LNCaP clone FGC (cell line): ENCODE measurements around the gene MTFR1L.

Experiments
- DNase-seq: peaks from one replicate; pipeline ENCODE4 v3.0.0-alpha.2; 2011; ENCODE audit warnings: low read depth
- H3K4me3 ChIP-seq: 2 replicates; pipeline ENCODE4 v1.5.1; 2011; ENCODE audit warnings: mild to moderate bottlenecking, low read depth, low read length, control low read depth
- CTCF ChIP-seq: IDR thresholded peaks from 2 replicates; pipeline ENCODE4 v1.5.1; 2012; ENCODE audit warnings: mild to moderate bottlenecking; ENCODE audit not compliant: control insufficient read depth, insufficient read depth; ENCODE audit errors: extremely low read depth

Gene MTFR1L

GRCh38 chr1:25803368-25803767 lies 16.4 kb upstream of the MTFR1L start:
- no peak overlapping the region for H3K4me3 ChIP-seq
- no peak for DNase-seq
- no peak for TF ChIP-seq CTCF

DNA sequence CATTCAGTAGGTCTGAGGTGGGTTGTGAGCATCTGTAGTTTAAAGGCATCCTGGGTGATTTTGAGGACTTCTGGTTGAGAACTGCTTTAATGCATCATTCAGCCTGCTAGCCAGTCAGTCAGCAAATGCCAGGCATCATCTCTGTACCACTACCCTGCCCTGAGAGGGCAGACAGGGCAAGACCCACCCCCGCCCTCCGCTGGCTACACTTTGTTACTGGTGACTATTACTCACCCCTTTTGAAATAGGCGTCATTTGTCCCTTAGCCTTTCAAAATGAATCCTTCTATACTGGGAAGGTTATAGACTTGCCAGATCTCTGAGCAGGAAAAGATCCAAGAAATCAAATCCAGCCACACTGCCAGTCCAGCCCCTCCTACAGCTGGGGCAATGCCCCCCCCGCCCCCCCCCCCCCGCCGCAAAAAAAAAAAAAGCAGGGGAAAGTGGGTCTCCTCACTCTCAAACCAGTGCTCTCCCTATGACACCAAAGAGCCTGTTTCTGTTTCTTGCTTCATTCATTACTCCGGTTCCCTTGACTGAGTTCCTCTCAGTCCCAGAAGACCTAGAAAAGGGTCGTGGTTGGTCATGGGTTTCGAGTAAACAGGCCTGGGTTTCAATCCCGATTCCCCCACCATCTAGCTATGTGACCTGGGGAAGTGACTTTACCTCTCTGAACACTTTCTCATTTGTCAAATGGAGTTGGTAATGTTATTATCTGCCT lies 15.3 kb upstream of the MTFR1L start:
- DNase-seq = no peak
- no peak overlapping the region for H3K4me3 ChIP-seq

GRCh38 chr1:25804964-25805862 lies 14.5 kb upstream of the MTFR1L start:
- H3K4me3 ChIP-seq = no peak overlapping the region
- no peak for DNase-seq
- TF ChIP-seq CTCF = no peak

More for the DNA sequence above, 15.3 kb upstream of the MTFR1L start:
- TF ChIP-seq CTCF = no peak

- TF ChIP-seq CTCF = no peak
- DNase-seq = no peak
Observed at GRCh38 chr1:25805863-25806225, 13.9 kb upstream of the MTFR1L start.

DNA sequence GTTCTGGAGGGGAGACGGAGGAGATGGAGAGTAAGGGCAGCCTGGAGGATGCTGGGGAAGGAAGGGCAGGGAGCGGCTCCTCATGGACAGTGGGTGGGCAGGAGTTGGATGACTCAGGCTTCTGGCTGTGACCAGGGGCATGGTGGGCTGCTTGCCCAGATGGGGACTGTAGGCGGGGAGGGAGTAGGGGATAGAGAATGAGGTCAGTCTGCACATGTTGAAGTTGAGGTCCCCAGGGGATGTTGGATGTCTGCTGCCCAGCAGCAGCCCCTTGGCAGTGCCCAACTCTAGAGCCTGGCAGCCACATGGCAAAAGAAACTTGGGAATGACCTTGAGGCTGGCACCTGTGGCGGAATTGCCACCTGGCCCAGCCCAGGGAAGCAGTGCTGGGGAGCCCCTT lies 13.3 kb upstream of the MTFR1L start:
- no peak for DNase-seq
- no peak for TF ChIP-seq CTCF
- H3K4me3 ChIP-seq = no peak overlapping the region

More at GRCh38 chr1:25805863-25806225, 13.9 kb upstream of the MTFR1L start:
- no peak overlapping the region for H3K4me3 ChIP-seq

DNA sequence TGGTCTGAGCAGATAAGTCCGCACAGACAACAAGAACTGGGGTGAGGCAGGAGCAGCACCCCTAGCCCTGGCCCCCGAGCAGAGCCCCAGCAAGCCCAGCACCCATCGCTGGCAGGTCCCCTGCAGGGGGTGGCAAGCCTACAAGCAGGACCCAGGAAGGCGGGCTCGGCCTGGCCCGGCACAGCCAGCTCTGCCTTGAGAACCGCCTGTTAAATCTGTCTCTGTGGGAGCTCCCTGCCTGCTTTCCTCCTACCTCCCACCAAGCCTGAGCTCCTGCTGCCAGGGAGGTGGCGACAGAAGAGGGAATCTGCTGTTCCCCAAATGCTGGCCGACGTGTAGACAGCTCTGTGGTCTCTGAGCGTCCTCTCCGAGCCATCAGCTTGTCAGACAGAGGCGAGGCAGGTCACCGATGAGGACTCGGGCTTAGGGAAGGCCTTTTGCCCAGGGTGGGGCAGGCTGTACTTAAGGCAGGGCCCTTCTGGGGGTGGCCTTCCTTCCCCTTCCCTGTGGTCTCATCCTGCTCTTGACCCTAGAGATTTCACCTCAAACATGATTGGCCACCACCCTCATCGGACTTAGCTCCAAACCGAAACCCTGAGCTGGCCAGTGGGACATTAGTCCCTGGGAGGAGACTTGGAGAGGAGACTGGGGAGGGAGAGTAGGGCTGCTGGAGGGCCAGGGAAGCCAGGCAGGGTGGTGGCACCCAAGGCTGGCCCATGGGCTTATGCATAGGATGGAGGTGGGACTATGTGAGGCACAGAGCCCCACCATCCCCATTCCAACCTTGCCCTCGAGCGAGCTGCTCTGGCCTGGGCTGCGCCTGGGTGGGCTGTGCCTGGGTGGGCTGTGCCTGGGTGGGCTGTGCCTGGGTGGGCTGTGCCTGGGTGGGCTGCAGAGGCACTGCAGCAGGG lies 12.0 kb upstream of the MTFR1L start:
- DNase-seq = no peak
- TF ChIP-seq CTCF = no peak
- no peak overlapping the region for H3K4me3 ChIP-seq
